ENCODE data around the gene CERS1.

DNA sequence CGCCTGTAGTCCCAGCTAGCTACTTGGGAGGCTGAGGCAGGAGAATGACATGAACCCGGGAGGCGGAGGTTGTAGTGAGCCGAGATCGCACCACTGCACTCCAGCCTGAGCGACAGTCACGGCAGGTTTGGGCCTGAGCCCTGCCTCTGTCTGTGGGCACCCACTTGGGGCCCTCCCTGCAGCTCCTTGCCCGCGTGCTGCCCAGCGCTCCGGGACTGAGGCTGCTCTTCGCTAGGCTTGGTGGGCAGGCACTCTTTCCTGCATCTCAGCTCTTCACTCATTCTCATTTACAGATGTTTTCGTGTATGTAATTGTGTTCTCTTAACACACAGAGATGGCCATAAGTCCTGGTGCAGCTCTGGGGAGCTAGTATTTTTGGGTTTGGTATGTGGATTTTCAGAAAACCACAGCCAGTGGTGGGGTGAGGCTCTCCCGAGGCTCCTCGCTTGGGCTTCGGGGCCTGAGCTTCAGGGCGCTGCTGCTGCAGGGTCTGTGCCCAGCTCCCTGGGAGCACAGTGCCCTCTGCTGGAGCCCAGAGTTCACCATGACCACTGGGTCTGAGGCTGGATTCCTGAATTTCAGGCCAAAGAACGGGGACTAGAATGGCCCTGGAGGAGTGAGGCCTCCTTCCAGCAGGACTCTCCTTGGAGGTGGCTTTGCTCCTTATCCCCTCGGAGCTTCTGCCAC, 49.0 kb downstream of the CERS1 start:
- TF ChIP-seq POLR2A (IDR thresholded peaks at IDR 0.05): no peak
- TF ChIP-seq, protein P1, sequence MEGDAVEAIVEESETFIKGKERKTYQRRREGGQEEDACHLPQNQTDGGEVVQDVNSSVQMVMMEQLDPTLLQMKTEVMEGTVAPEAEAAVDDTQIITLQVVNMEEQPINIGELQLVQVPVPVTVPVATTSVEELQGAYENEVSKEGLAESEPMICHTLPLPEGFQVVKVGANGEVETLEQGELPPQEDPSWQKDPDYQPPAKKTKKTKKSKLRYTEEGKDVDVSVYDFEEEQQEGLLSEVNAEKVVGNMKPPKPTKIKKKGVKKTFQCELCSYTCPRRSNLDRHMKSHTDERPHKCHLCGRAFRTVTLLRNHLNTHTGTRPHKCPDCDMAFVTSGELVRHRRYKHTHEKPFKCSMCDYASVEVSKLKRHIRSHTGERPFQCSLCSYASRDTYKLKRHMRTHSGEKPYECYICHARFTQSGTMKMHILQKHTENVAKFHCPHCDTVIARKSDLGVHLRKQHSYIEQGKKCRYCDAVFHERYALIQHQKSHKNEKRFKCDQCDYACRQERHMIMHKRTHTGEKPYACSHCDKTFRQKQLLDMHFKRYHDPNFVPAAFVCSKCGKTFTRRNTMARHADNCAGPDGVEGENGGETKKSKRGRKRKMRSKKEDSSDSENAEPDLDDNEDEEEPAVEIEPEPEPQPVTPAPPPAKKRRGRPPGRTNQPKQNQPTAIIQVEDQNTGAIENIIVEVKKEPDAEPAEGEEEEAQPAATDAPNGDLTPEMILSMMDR (IDR thresholded peaks at IDR 0.05): peak; percentile 57 to 74 (median 71)

All from testis (tissue), 2 donors.